ENCODE data around the gene LRIG2. TPM values are rescaled to one million over a fixed set of nuclear protein-coding genes. Genes with fewer than 3 reads are reported as not detected.

The LRIG2 gene
- total RNA-seq, 4 donors from 2014 or later = 23.0 to 41.9 (median 30.6) TPM

GRCh38 chr1:113178522-113178921, 105.5 kb downstream of the LRIG2 start:
- WGBS, 2 donors = 76 to 91% methylated on average over 3 of the region's 3 CpGs

More at GRCh38 chr1:113178522-113178921, 105.5 kb downstream of the LRIG2 start:
- intact Hi-C loops (cut with DNase I) = no loop called here
- no peaks in the 10 kb centered on the region for H3K27me3 ChIP-seq
- no peaks in the 10 kb centered on the region for H3K36me3 ChIP-seq
- H3K4me3 ChIP-seq (replicated peaks in 1 of 3) = no peak overlapping the region
- TF ChIP-seq, protein P1, sequence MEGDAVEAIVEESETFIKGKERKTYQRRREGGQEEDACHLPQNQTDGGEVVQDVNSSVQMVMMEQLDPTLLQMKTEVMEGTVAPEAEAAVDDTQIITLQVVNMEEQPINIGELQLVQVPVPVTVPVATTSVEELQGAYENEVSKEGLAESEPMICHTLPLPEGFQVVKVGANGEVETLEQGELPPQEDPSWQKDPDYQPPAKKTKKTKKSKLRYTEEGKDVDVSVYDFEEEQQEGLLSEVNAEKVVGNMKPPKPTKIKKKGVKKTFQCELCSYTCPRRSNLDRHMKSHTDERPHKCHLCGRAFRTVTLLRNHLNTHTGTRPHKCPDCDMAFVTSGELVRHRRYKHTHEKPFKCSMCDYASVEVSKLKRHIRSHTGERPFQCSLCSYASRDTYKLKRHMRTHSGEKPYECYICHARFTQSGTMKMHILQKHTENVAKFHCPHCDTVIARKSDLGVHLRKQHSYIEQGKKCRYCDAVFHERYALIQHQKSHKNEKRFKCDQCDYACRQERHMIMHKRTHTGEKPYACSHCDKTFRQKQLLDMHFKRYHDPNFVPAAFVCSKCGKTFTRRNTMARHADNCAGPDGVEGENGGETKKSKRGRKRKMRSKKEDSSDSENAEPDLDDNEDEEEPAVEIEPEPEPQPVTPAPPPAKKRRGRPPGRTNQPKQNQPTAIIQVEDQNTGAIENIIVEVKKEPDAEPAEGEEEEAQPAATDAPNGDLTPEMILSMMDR (IDR thresholded peaks at IDR 0.05) = peak in 2 of 6 experiments; percentile 18 to 20
- TF ChIP-seq POLR2A (IDR thresholded peaks at IDR 0.05) = no peak
- peaks cover 0 to 8% of the 10 kb centered on the region in 2 donors for H3K4me1 ChIP-seq
- no peak for DNase-seq
- H3K9me3 ChIP-seq = no peaks in the 10 kb centered on the region
- H3K27ac ChIP-seq = no peak overlapping the region

Other genes with a start within 250 kb of the LRIG2 start
- 1 to 10 TPM; 3.3 to 6.2 (median 5.5) TPM for gene SLC16A1, start 117.0 kb upstream of the LRIG2 start, total RNA-seq